Central memory CD8-positive, alpha-beta T cell (primary cell): ENCODE data around the gene EPSTI1.
"Not testable (repeated sequence)": the region's sequence is repeated elsewhere in the genome, so short reads cannot be mapped to it uniquely, and the experiment has no call there.

ENCODE experiments used
- ATAC-seq: fragments of 150-1000 bp; cut with Tn5 transposase; replicated peaks from 2 replicates; pipeline ENCODE4 v1.10.0; 2022; ENCODE audit warnings: mild to moderate bottlenecking, moderate FRiP score, moderate number of reproducible peaks; ENCODE audit not compliant: poor library complexity, severe bottlenecking; ENCODE audit errors: extremely low read depth
- DNase-seq, 2 donors: peaks; one replicate each; pipeline ENCODE4 v3.0.0; 2021; ENCODE audit warnings: low spot score in 2 of 2
- H3K27ac Mint-ChIP-seq: one replicate; pipeline ENCODE4 v1.8.0; 2022; ENCODE audit warnings: low read depth, mild to moderate bottlenecking, moderate library complexity, mixed read lengths
- H3K27me3 Mint-ChIP-seq: one replicate; pipeline ENCODE4 v1.8.0; 2022; ENCODE audit warnings: mixed read lengths
- H3K36me3 Mint-ChIP-seq: one replicate; pipeline ENCODE4 v1.8.0; 2022; ENCODE audit warnings: mild to moderate bottlenecking, moderate library complexity, mixed read lengths; ENCODE audit not compliant: insufficient read depth
- H3K4me1 Mint-ChIP-seq: one replicate; pipeline ENCODE4 v1.8.0; 2022; ENCODE audit warnings: mixed read lengths
- H3K4me3 Mint-ChIP-seq: one replicate; pipeline ENCODE4 v1.8.0; 2022; ENCODE audit warnings: mild to moderate bottlenecking, moderate library complexity, mixed read lengths
- H3K9me3 Mint-ChIP-seq: one replicate; pipeline ENCODE4 v1.8.0; 2022; ENCODE audit warnings: mixed read lengths

Gene EPSTI1, protein sequence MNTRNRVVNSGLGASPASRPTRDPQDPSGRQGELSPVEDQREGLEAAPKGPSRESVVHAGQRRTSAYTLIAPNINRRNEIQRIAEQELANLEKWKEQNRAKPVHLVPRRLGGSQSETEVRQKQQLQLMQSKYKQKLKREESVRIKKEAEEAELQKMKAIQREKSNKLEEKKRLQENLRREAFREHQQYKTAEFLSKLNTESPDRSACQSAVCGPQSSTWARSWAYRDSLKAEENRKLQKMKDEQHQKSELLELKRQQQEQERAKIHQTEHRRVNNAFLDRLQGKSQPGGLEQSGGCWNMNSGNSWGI

GRCh38 chr13:42991898-42992763 is at the start of gene EPSTI1:
TSS of gene EPSTI1 (minus strand) at chr13:42992241. CDS start at chr13:42992165, 76 bp downstream.
- H3K36me3 Mint-ChIP-seq, result peaks cover 13% of the 10 kb centered on the region
- DNase-seq (peak; percentile 50 to 67), ATAC-seq (peak; percentile 84)
- H3K27me3 Mint-ChIP-seq, result no peaks in the 10 kb centered on the region
- no peaks in the 10 kb centered on the region for H3K9me3 Mint-ChIP-seq
- peaks cover 35% of the 10 kb centered on the region for H3K4me1 Mint-ChIP-seq
- peak within 1 kb of the TSS; percentile 97 for H3K27ac Mint-ChIP-seq
- H3K4me3 Mint-ChIP-seq, result peak within 1 kb of the TSS; percentile 93

DNA sequence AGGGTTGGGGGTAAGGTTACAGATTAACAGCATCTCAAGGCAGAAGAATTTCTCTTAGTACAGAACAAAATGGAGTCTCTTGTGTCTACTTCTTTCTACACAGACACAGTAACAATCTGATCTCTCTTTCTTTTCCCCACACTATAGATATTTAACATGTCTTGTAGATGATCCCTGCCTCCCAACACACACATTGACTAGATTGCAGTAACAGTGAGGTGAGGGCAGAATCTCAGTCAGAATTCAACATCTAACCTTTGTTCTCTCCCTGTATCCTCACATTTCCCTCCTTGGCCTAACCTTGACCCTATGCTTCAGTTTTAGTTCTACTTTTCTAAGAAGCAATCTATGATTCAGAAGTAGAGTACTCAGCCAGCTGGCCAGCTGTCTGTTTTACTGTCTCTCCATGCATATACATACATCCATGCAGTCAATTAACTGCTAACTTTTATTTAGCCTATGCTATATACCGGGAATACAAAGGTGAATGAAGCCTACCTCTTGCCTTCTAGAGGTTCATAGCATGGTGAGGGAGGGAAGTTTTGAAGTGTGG is 49.4 kb upstream of the EPSTI1 start:
- ATAC-seq (no peak), DNase-seq (no peak)
- peaks cover 30% of the 10 kb centered on the region for H3K4me1 Mint-ChIP-seq
- H3K9me3 Mint-ChIP-seq, result no peaks in the 10 kb centered on the region
- H3K27me3 Mint-ChIP-seq, result no peaks in the 10 kb centered on the region
- no peak overlapping the region for H3K27ac Mint-ChIP-seq
- H3K36me3 Mint-ChIP-seq, result peaks cover 3% of the 10 kb centered on the region
- no peak overlapping the region for H3K4me3 Mint-ChIP-seq

DNA sequence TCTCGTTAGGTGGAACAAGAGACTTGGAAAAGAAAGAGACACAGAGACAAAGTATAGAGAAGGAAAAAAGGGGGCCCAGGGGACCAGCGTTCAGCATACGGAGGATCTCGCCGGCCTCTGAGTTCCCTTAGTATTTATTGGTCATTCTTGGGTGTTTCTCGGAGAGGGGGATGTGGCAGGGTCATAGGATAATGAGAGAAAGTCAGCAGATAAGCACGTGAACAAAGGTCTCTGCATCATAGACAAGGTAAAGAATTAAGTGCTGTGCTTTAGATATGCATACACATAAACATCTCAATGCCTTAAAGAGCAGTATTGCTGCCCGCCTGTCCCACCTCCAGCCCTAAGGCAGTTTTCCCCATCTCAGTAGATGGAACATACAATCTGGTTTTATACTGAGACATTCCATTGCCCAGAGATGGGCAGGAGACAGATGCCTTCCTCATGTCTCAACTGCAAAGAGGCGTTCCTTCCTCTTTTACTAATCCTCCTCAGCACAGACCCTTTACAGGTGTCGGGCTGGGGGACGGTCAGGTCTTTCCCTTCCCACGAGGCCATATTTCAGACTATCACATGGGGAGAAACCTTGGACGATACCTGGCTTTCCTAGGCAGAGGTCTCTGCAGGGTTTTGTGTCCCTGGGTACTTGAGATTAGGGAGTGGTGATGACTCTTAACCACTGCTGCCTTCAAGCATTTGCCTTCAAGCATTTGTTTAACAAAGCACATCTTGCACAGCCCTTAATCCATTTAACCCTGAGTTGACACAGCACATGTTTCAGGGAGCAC is 48.7 kb upstream of the EPSTI1 start:
- not testable (repeated sequence) for DNase-seq, ATAC-seq, H3K9me3 Mint-ChIP-seq, H3K36me3 Mint-ChIP-seq, H3K4me3 Mint-ChIP-seq, H3K27me3 Mint-ChIP-seq, H3K27ac Mint-ChIP-seq
- H3K4me1 Mint-ChIP-seq, result peaks cover 30% of the 10 kb centered on the region

DNA sequence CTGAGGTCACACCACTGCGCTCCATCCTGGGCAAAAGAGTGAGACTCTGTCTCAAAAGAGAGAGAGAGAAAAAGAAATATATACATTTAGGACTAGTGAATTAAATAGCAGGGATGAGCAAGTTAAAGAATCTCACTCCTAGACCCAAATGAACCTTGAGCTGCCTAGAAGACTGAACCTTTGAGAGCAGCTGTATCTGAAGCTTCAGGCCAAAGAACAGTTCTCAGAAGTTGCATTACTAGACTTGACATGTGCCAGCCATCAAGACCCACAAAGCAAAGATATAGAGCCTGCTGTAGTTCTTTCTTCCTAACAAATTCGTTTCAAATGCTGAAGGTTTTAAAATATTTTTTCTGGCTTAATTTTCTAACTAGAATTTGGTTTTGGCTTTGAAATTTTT is 47.9 kb upstream of the EPSTI1 start:
- Mint-ChIP-seq H3K27ac (no peak overlapping the region), H3K4me3 (no peak overlapping the region), H3K9me3 (no peaks in the 10 kb centered on the region), H3K4me1 (peaks cover 29% of the 10 kb centered on the region), H3K36me3 (peaks cover 1% of the 10 kb centered on the region), H3K27me3 (no peaks in the 10 kb centered on the region)
- ATAC-seq (no peak), DNase-seq (no peak)

DNA sequence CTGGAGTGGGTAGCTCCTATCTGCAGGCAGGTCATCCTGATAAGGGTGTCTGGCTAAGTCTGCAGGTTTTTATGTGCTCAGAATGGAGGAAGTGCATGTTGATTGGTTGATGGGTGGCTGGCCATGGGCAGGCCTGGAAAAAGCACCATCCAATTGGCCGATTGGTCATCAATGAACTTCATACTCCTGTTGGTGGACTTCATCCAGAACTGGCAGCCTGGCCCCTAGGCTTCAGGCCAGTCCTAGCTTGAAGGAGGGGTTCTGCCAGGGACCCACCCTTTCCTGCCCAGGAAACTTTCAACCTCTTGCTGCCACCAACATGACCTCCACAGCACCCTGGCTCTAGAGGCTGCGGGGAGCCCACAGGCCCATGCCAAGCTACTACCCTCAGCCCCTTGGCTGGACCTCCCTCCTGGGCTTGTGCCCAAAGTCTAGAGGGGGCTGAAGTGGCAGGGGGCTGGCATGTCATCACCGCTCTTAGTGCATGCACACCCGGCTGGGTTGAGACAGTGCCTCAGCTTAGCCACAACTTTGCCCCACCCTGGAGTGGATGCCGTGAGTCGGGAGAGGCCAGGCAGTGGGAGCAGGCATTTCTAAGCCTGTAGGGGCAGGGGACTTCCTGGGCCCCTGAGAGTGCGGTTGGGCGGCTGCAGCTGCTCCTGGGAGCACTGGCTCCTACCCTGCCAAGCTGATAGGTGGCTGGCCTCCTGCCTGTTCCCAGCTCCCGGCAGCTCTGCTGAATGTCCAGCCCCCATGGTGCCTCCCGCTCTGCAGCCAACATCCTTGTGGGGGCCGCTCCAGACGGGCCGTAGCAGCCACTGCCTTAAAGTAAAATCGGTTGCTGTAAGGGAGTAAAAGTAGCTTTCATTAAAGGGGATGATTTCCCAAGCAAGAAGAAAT is 44.6 kb upstream of the EPSTI1 start:
- peaks cover 19% of the 10 kb centered on the region for H3K4me1 Mint-ChIP-seq
- ATAC-seq (no peak), DNase-seq (no peak)
- H3K4me3 Mint-ChIP-seq, result no peak overlapping the region
- H3K9me3 Mint-ChIP-seq, result no peaks in the 10 kb centered on the region
- no peaks in the 10 kb centered on the region for H3K27me3 Mint-ChIP-seq
- H3K36me3 Mint-ChIP-seq, result peaks cover 5% of the 10 kb centered on the region
- no peak overlapping the region for H3K27ac Mint-ChIP-seq

DNA sequence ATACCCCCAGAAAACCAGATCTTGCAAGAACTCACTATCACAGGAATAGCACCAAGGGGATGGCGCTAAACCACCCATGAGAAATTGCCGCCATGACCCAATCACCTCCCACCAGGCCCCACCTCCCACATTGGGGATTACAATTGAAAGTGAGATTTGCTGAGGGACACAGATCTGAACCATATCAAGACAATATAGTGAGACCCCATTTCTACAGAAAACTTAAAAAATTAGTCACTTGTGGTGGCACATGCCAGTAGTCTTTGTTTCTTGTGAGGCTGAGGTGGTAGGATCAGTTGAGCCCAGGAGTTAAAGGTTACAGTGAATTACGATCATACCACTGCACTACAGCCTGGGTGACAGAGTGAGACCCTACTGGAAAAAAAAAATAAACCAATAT is 41.0 kb upstream of the EPSTI1 start:
- Mint-ChIP-seq H3K4me1 (peaks cover 25% of the 10 kb centered on the region), H3K27ac (no peak overlapping the region), H3K36me3 (peaks cover 10% of the 10 kb centered on the region), H3K27me3 (no peaks in the 10 kb centered on the region), H3K4me3 (no peak overlapping the region), H3K9me3 (no peaks in the 10 kb centered on the region)
- ATAC-seq (no peak), DNase-seq (no peak)

GRCh38 chr13:43031881-43032280 is 39.8 kb upstream of the EPSTI1 start:
- H3K4me1 Mint-ChIP-seq, result peaks cover 26% of the 10 kb centered on the region
- no peak overlapping the region for H3K4me3 Mint-ChIP-seq
- DNase-seq (no peak), ATAC-seq (no peak)
- no peak overlapping the region for H3K27ac Mint-ChIP-seq
- no peaks in the 10 kb centered on the region for H3K9me3 Mint-ChIP-seq
- H3K36me3 Mint-ChIP-seq, result peaks cover 10% of the 10 kb centered on the region
- no peaks in the 10 kb centered on the region for H3K27me3 Mint-ChIP-seq

- Mint-ChIP-seq H3K36me3 (peaks cover 10% of the 10 kb centered on the region), H3K4me1 (peaks cover 26% of the 10 kb centered on the region)
- ATAC-seq, result no peak
These were observed 38.5 kb upstream of the EPSTI1 start for GRCh38 chr13:43030548-43030947.

DNA sequence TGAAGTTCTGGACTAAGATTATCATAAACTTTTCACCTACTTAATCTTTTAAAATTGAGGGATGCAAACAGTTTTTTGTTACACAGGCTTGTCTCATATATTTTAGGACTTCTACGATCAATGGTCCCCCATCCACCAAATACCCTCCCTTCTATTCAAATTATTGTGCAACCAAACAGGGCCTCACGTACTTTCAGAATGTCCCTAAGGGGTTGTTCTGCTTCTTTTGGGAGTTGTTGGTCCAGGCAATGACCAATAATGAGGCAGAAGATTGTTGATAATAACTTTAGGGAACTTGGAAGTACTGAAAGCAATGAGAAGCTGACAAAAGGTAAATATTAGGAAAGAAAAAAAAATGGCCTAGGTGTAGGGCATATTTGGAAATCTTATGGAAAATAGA is 34.2 kb upstream of the EPSTI1 start:
- H3K36me3 Mint-ChIP-seq, result peaks cover 12% of the 10 kb centered on the region
- peaks cover 38% of the 10 kb centered on the region for H3K4me1 Mint-ChIP-seq
- H3K9me3 Mint-ChIP-seq, result no peaks in the 10 kb centered on the region
- H3K27me3 Mint-ChIP-seq, result no peaks in the 10 kb centered on the region
- no peak overlapping the region for H3K27ac Mint-ChIP-seq
- DNase-seq (no peak), ATAC-seq (no peak)
- no peak overlapping the region for H3K4me3 Mint-ChIP-seq

More at GRCh38 chr13:43030548-43030947, 38.5 kb upstream of the EPSTI1 start:
- Mint-ChIP-seq H3K27me3 (no peaks in the 10 kb centered on the region), H3K4me3 (no peak overlapping the region), H3K27ac (no peak overlapping the region), H3K9me3 (no peaks in the 10 kb centered on the region)
- DNase-seq, result no peak

DNA sequence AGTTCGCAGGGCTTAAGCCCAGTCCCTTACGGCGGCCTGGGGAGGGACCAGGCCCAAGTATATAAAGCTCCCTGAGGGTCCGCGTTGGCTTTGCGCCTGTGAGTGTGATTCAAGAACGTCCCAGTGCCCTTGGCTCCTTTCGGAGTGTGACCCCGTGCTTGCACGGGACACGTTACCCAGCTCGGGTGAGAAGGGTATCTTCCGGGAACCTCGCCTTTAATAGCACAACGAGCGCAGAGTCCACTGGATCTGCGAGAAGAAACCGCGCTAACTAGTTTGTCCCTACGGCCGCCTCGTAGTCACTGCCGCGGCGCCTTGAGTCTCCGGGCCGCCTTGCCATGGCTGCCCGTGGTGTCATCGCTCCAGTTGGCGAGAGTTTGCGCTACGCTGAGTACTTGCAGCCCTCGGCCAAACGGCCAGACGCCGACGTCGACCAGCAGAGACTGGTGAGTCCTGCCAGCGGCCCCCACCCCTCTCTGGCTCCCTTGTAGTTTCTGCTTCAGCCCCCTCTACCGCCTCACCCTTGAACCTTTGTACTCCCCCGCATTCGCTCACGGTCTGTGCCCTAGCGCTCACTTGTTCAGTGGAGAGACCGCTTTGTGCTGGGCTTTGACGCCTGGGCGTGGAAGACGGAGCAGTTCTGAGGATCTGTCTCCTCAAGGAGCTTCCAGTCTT is 31.4 kb upstream of the EPSTI1 start, which contains the start of gene DNAJC15:
Gene DNAJC15, plus strand, starts transcription at position 298 of the 675 bp plus-strand sequence. Its CDS starts 41 bp downstream, at position 339.
- peaks cover 10% of the 10 kb centered on the region for H3K36me3 Mint-ChIP-seq
- no peaks in the 10 kb centered on the region for H3K9me3 Mint-ChIP-seq
- peak within 1 kb of the TSS; percentile 92 for H3K27ac Mint-ChIP-seq
- H3K27me3 Mint-ChIP-seq, result no peaks in the 10 kb centered on the region
- peak; percentile 90 for ATAC-seq
- H3K4me1 Mint-ChIP-seq, result peaks cover 27% of the 10 kb centered on the region
- DNase-seq, result peak; percentile 56 to 61
- H3K4me3 Mint-ChIP-seq, result peak within 1 kb of the TSS; percentile 97

DNA sequence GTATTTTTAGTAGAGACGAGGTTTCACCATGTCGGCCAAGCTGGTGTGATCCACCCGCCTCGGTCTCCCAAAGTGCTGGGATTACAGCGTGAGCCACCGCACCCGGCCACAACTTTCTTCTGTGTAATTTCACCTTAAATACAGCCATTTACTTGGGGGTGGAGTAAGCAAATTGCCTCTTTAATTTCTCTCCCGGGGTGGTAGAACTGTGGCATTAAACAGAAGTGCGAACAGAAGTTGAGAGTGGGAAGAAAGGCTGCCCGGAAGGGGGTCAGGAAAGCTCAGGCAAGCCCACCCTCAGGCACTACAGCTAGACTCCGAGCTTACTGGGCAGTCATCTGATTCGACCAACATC is 30.9 kb upstream of the EPSTI1 start:
- Mint-ChIP-seq H3K27ac (peak overlapping the region; percentile 92), H3K4me1 (peaks cover 22% of the 10 kb centered on the region), H3K9me3 (no peaks in the 10 kb centered on the region), H3K36me3 (peaks cover 6% of the 10 kb centered on the region), H3K27me3 (no peaks in the 10 kb centered on the region), H3K4me3 (peak overlapping the region; percentile 97)
- no peak for ATAC-seq
- DNase-seq, result no peak
